Measurements from ENCODE around the gene NCF2. TPM values are rescaled to one million over a fixed set of nuclear protein-coding genes. Genes with fewer than 3 reads are reported as not detected.

The NCF2 gene
- total and polyA plus RNA-seq, 2 donors (not counting 3 experiments of a cell fraction or from before 2014, with no cell fraction given), result 0.03 TPM; not detected in 1

DNA sequence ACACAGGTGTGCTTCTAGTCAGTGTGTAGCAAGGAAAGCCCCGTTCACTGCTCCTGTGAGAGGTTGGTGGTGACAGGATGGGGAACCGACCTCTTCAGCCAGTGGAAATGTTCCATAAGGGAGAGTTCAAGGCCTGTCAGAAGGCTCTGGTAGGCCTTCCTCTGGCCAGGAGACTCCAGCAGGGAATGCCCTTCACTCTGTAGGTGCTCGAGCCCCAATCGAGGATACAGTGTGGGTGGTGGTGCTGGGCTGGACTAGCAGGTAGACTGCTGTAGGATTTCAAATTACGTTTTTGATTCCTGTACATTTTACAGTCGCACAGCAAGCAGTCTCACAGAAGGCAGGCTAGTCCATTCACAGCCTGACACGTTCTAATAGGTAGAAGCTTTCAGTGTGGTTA, 37.8 kb downstream of the NCF2 start:
- peaks cover 6% of the 10 kb centered on the region for H3K4me1 ChIP-seq (ENCODE audit: control insufficient read depth, extremely low read depth, insufficient read depth, low read length)
- no peak overlapping the region for H3K9ac ChIP-seq (replicated peaks; ENCODE audit: extremely low read depth, insufficient read depth, low read length)
- no peak overlapping the region for H2AFZ ChIP-seq (ENCODE audit: low read depth, low read length)
- intact Hi-C loops (cut with micrococcal nuclease), result no loop called here
- no peaks in the 10 kb centered on the region for H4K20me1 ChIP-seq (replicated peaks; ENCODE audit: control insufficient read depth, extremely low read depth, insufficient read depth, low read length)
- no peak for TF ChIP-seq GATA2 (IDR thresholded peaks at IDR 0.05; ENCODE audit: insufficient read depth, insufficient read length, low read depth, low read length)
- no peak for TF ChIP-seq FOS (IDR thresholded peaks at IDR 0.05; ENCODE audit: borderline replicate concordance, insufficient read depth, low read length)
- TF ChIP-seq EZH2 (IDR thresholded peaks at IDR 0.05; ENCODE audit: borderline replicate concordance, low read depth, low read length, severe bottlenecking), result no peak
- no peak for TF ChIP-seq POLR2AphosphoS5 (IDR thresholded peaks at IDR 0.05; ENCODE audit: insufficient read depth, low read depth, low read length)
- TF ChIP-seq, protein P1, sequence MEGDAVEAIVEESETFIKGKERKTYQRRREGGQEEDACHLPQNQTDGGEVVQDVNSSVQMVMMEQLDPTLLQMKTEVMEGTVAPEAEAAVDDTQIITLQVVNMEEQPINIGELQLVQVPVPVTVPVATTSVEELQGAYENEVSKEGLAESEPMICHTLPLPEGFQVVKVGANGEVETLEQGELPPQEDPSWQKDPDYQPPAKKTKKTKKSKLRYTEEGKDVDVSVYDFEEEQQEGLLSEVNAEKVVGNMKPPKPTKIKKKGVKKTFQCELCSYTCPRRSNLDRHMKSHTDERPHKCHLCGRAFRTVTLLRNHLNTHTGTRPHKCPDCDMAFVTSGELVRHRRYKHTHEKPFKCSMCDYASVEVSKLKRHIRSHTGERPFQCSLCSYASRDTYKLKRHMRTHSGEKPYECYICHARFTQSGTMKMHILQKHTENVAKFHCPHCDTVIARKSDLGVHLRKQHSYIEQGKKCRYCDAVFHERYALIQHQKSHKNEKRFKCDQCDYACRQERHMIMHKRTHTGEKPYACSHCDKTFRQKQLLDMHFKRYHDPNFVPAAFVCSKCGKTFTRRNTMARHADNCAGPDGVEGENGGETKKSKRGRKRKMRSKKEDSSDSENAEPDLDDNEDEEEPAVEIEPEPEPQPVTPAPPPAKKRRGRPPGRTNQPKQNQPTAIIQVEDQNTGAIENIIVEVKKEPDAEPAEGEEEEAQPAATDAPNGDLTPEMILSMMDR (IDR thresholded peaks at IDR 0.05; ENCODE audit: extremely low read depth in 1 of 2, insufficient read depth in 1 of 2, low read depth in 1 of 2, low read length in 2 of 2), result no peak
- TF ChIP-seq JUN (IDR thresholded peaks at IDR 0.05; ENCODE audit: borderline replicate concordance, insufficient read depth, insufficient read length, low read depth), result no peak
- TF ChIP-seq POLR2A (IDR thresholded peaks at IDR 0.05; ENCODE audit: low read depth, low read length), result no peak
- TF ChIP-seq, protein P2, sequence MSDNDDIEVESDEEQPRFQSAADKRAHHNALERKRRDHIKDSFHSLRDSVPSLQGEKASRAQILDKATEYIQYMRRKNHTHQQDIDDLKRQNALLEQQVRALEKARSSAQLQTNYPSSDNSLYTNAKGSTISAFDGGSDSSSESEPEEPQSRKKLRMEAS (IDR thresholded peaks at IDR 0.05; ENCODE audit: insufficient read depth, insufficient read length), result no peak
- no peak for TF ChIP-seq MYC (IDR thresholded peaks at IDR 0.05; ENCODE audit: low read depth, low read length)
- peaks cover 11 to 15% of the 10 kb centered on the region in 2 experiments for H3K36me3 ChIP-seq (ENCODE audit: control insufficient read depth in 2 of 2, extremely low read depth in 1 of 2, insufficient read depth in 2 of 2, low read length in 2 of 2)
- H3K9me3 ChIP-seq (replicated peaks; ENCODE audit: control insufficient read depth, insufficient read depth, low read length), result no peaks in the 10 kb centered on the region
- DNase-seq (ENCODE audit: low read depth, low spot score), result no peak
- FAIRE-seq, result no peak
- dilution Hi-C loops (cut with MboI; ENCODE audit: extremely low pct_ligation_motif_present, low sequenced_read_pairs), result no loop called here
- H3K27me3 ChIP-seq (ENCODE audit: control insufficient read depth in 2 of 2, insufficient read depth in 2 of 2, low read length in 2 of 2), result no peaks in the 10 kb centered on the region
- ChIA-PET CTCF (no interaction called here), POLR2A (no interaction called here)
- no peak overlapping the region for H3K4me2 ChIP-seq (ENCODE audit: insufficient read depth, low read length)
- no peak overlapping the region for H3K4me3 ChIP-seq (replicated peaks in 1 of 3; ENCODE audit: insufficient read depth in 1 of 3, low read depth in 1 of 3, low read length in 3 of 3)
- H3K9me1 ChIP-seq (replicated peaks; ENCODE audit: control insufficient read depth, extremely low read depth, insufficient read depth, low read length), result no peaks in the 10 kb centered on the region
- no peaks in the 10 kb centered on the region for H3K79me2 ChIP-seq (ENCODE audit: control insufficient read depth, insufficient read depth, low read length)
- no TSS peak for BruUV-seq (replicated peaks)
- no peak overlapping the region for H3K27ac ChIP-seq (ENCODE audit: insufficient read depth, low read depth, low read length)

Data from endothelial cell of umbilical vein (primary cell).